IMR-90 (cell line): ENCODE data around the gene TCF4. TPM values are rescaled to one million over a fixed set of nuclear protein-coding genes. Genes with fewer than 3 reads are reported as not detected.

Source experiments
- ATAC-seq: fragments of 200-7000 bp; cut with Tn5 transposase; 2 replicates; pipeline ENCODE4 v1.9.1; 2020; ENCODE audit warnings: low read depth, mild to moderate bottlenecking, moderate library complexity
- BruUV-seq: library from RNA; stranded (reverse); fragments of 400-500 nt; replicated peaks from 2 replicates; lab custom pipeline; 2021; lab: Mats Ljungman, UMichigan
- CTCF ChIA-PET: fragments of 300-600 bp; formaldehyde crosslinking; extraction: SDS; loops from one replicate; lab custom pipeline; 2021; ENCODE audit warnings: antibody characterized with exemption; lab: Yijun Ruan, JAX
- POLR2A ChIA-PET: fragments of 300-600 bp; sonication (Branson Sonifier 250); formaldehyde crosslinking; loops from one replicate; lab custom pipeline; 2022; ENCODE audit warnings: antibody characterized with exemption; ENCODE audit not compliant: unreplicated experiment; lab: Charles Lee
- DNase-seq: peaks from one replicate; pipeline ENCODE4 v3.0.0; 2013
- H2AFZ ChIP-seq: replicated peaks from 2 replicates; pipeline ENCODE3; 2013; ENCODE audit warnings: low read length, mild to moderate bottlenecking; ENCODE audit not compliant: poor library complexity
- H2AK5ac ChIP-seq: 2 replicates; pipeline ENCODE4 v1.6.1; 2013; ENCODE audit warnings: low read depth, low read length, inconsistent platforms
- H2AK9ac ChIP-seq: replicated peaks from 2 replicates; pipeline ENCODE3; 2013; ENCODE audit warnings: mild to moderate bottlenecking, low read depth, low read length, moderate library complexity; ENCODE audit not compliant: poor library complexity
- H2BK120ac ChIP-seq: 2 replicates; pipeline ENCODE4 v1.6.1; 2013; ENCODE audit warnings: low read depth, low read length, inconsistent platforms
- H2BK15ac ChIP-seq: 3 replicates; pipeline ENCODE4 v1.6.1; 2013; ENCODE audit warnings: low read depth, low read length, inconsistent platforms
- H2BK20ac ChIP-seq: 2 replicates; pipeline ENCODE4 v1.6.1; 2013; ENCODE audit warnings: low read depth, mild to moderate bottlenecking, inconsistent platforms, low read length, moderate library complexity
- H2BK5ac ChIP-seq: 2 replicates; pipeline ENCODE4 v1.6.1; 2013; ENCODE audit warnings: mild to moderate bottlenecking, low read depth, low read length, inconsistent platforms; ENCODE audit not compliant: poor library complexity, severe bottlenecking
- H3K14ac ChIP-seq: replicated peaks from 2 replicates; pipeline ENCODE4 v1.6.1; 2013; ENCODE audit warnings: low read depth, low read length, inconsistent platforms
- H3K18ac ChIP-seq: 2 replicates; pipeline ENCODE4 v1.6.1; 2013; ENCODE audit warnings: low read depth, low read length, control low read depth
- H3K23ac ChIP-seq: 2 replicates; pipeline ENCODE4 v1.6.1; 2013; ENCODE audit warnings: low read depth, low read length, inconsistent platforms
- H3K27ac ChIP-seq: 2 replicates; pipeline ENCODE4 v1.5.1; 2013; ENCODE audit warnings: mild to moderate bottlenecking, control low read depth, low read length; ENCODE audit not compliant: insufficient read depth
- H3K27me3 ChIP-seq: 2 replicates; pipeline ENCODE4 v1.6.1; 2013; ENCODE audit warnings: low read length; ENCODE audit not compliant: control insufficient read depth, insufficient read depth
- H3K36me3 ChIP-seq: 2 replicates; pipeline ENCODE4 v1.6.1; 2013; ENCODE audit warnings: low read length, mixed read lengths; ENCODE audit not compliant: control insufficient read depth, insufficient read depth
- H3K4ac ChIP-seq: 2 replicates; pipeline ENCODE4 v1.6.1; 2013; ENCODE audit warnings: low read depth, low read length, inconsistent platforms
- H3K4me1 ChIP-seq: 2 replicates; pipeline ENCODE4 v1.6.1; 2013; ENCODE audit warnings: low read length, mixed read lengths; ENCODE audit not compliant: control insufficient read depth, insufficient read depth
- H3K4me2 ChIP-seq: 2 replicates; pipeline ENCODE4 v1.6.1; 2013; ENCODE audit warnings: low read depth, mild to moderate bottlenecking, control low read depth, low read length, moderate library complexity
- H3K4me3 ChIP-seq: 2 replicates; pipeline ENCODE4 v1.5.1; 2013; ENCODE audit warnings: low read depth, mild to moderate bottlenecking, control low read depth, low read length, moderate library complexity; ENCODE audit not compliant: insufficient read depth
- H3K56ac ChIP-seq: 2 replicates; pipeline ENCODE4 v1.6.1; 2013; ENCODE audit warnings: low read length, inconsistent platforms; ENCODE audit not compliant: insufficient read depth; ENCODE audit errors: extremely low read depth
- H3K79me1 ChIP-seq, 2 experiments: 2 replicates each; pipeline ENCODE4 v1.6.1; 2013; ENCODE audit warnings: low read length in 2 of 2, inconsistent platforms in 1 of 2, low read depth in 1 of 2
- H3K9ac ChIP-seq: 2 replicates; pipeline ENCODE4 v1.6.1; 2013; ENCODE audit warnings: low read depth, low read length, control low read depth
- H3K9me1 ChIP-seq: 2 replicates; pipeline ENCODE4 v1.6.1; 2013; ENCODE audit warnings: low read length, inconsistent platforms; ENCODE audit not compliant: insufficient read depth
- H3K9me3 ChIP-seq: 2 replicates; pipeline ENCODE4 v1.6.1; 2013; ENCODE audit warnings: low read length; ENCODE audit not compliant: control insufficient read depth, insufficient read depth
- H4K20me1 ChIP-seq: 2 replicates; pipeline ENCODE4 v1.6.1; 2013; ENCODE audit warnings: low read length, inconsistent platforms; ENCODE audit not compliant: insufficient read depth
- H4K5ac ChIP-seq: 2 replicates; pipeline ENCODE4 v1.6.1; 2013; ENCODE audit warnings: mild to moderate bottlenecking, low read depth, low read length, control low read depth
- H4K8ac ChIP-seq, 2 experiments: 2 replicates each; pipeline ENCODE4 v1.6.1; 2013; ENCODE audit warnings: low read depth in 2 of 2, low read length in 2 of 2, control low read depth in 1 of 2, inconsistent platforms in 1 of 2
- H4K91ac ChIP-seq: 2 replicates; pipeline ENCODE4 v1.6.1; 2013; ENCODE audit warnings: low read depth, low read length, inconsistent platforms; ENCODE audit not compliant: insufficient read depth
- BHLHE40 ChIP-seq: fragments of 150-350 bp; IDR thresholded peaks from 2 replicates; pipeline ENCODE4 v1.6.1; 2016; ENCODE audit warnings: mild to moderate bottlenecking, low read depth, low read length
- CEBPB ChIP-seq: IDR thresholded peaks from 2 replicates; pipeline ENCODE4 v1.6.1; 2012; ENCODE audit warnings: low read depth, low read length, improper control_type of control experiment
- CHD1 ChIP-seq: IDR thresholded peaks from 2 replicates; pipeline ENCODE4 v1.6.1; 2012; ENCODE audit warnings: low read depth, low read length, improper control_type of control experiment
- CTCF ChIP-seq: conservative IDR thresholded peaks from 2 replicates; pipeline ENCODE4 v1.5.1; 2012; ENCODE audit warnings: mild to moderate bottlenecking, low read depth, low read length, improper control_type of control experiment
- ELK1 ChIP-seq: fragments of 150-350 bp; IDR thresholded peaks from 2 replicates; pipeline ENCODE4 v1.6.1; 2016; ENCODE audit warnings: low read depth, mild to moderate bottlenecking, low read length, moderate library complexity, borderline replicate concordance
- FOS ChIP-seq: fragments of 150-350 bp; IDR thresholded peaks from 2 replicates; pipeline ENCODE4 v1.6.1; 2016; ENCODE audit warnings: low read depth, low read length
- MAFK ChIP-seq: IDR thresholded peaks from 2 replicates; pipeline ENCODE4 v1.6.1; 2012; ENCODE audit warnings: low read depth, low read length, improper control_type of control experiment
- MAZ ChIP-seq: IDR thresholded peaks from 2 replicates; pipeline ENCODE4 v1.6.1; 2012; ENCODE audit warnings: low read depth, mild to moderate bottlenecking, low read length, improper control_type of control experiment, moderate library complexity, borderline replicate concordance
- MXI1 ChIP-seq: IDR thresholded peaks from 2 replicates; pipeline ENCODE4 v1.6.1; 2012; ENCODE audit warnings: low read depth, mild to moderate bottlenecking, low read length, moderate library complexity, borderline replicate concordance
- NFE2L2 ChIP-seq: fragments of 150-350 bp; IDR thresholded peaks from 2 replicates; pipeline ENCODE4 v1.6.1; 2016; ENCODE audit warnings: low read depth, mild to moderate bottlenecking, low read length
- POLR2A ChIP-seq: IDR thresholded peaks from 2 replicates; pipeline ENCODE4 v1.6.1; 2012; ENCODE audit warnings: mild to moderate bottlenecking, low read depth, low read length
- RAD21 ChIP-seq: IDR thresholded peaks from 2 replicates; pipeline ENCODE4 v1.6.1; 2012; ENCODE audit warnings: low read length, improper control_type of control experiment
- RCOR1 ChIP-seq: IDR thresholded peaks from 2 replicates; pipeline ENCODE4 v1.6.1; 2012; ENCODE audit warnings: mild to moderate bottlenecking, low read length, improper control_type of control experiment; ENCODE audit not compliant: insufficient replicate concordance
- RFX5 ChIP-seq: IDR thresholded peaks from 2 replicates; pipeline ENCODE4 v1.8.0; 2012; ENCODE audit warnings: low read depth, mild to moderate bottlenecking, low read length, moderate library complexity
- SMC3 ChIP-seq: fragments of 150-350 bp; IDR thresholded peaks from 2 replicates; pipeline ENCODE4 v1.6.1; 2016; ENCODE audit warnings: low read depth, mild to moderate bottlenecking, antibody characterized with exemption, low read length, moderate library complexity
- USF2 ChIP-seq: fragments of 150-350 bp; IDR thresholded peaks from 2 replicates; pipeline ENCODE4 v1.6.1; 2017; ENCODE audit warnings: mild to moderate bottlenecking, antibody characterized with exemption, low read length, low read depth
- WGBS, 2 experiments: methylation state at CpG; one replicate each; pipeline versions ENCODE4 v1.1.5 to v1.1.7; 2013; ENCODE audit warnings: missing lambda C conversion rate in 2 of 2; ENCODE audit not compliant: insufficient read length in 1 of 2; ENCODE audit errors: extremely low coverage in 2 of 2; 5-methylcytosine and 5-hydroxymethylcytosine counted together
- dilution Hi-C: fragments of 300-500 bp; cut with HindIII; formaldehyde crosslinking; loops from one replicate; pipeline ENCODE4 v1.14.3; 2018; ENCODE audit warnings: low sequenced_read_pairs; ENCODE audit not compliant: unreplicated experiment
- in situ Hi-C: fragments of 300-500 bp; cut with MboI; formaldehyde crosslinking; loops from 3 replicates; pipeline ENCODE4 v1.14.3; 2019; ENCODE audit warnings: low sequenced_read_pairs, inconsistent platforms, mixed read lengths
- intact Hi-C: fragments of 100-400 bp; cut with micrococcal nuclease; formaldehyde crosslinking; loops from 2 replicates; pipeline ENCODE4 v1.10.0; 2022
- polyA plus RNA-seq, 3 experiments: library from polyadenylated mRNA; depleted of rRNA; stranded (reverse); fragments of >200 nt; gene quantifications; 2 replicates each; pipeline ENCODE4 v1.2.3, GENCODE V29; 2012; ENCODE audit warnings: low replicate concordance in 1 of 3
- total RNA-seq: library from RNA; depleted of rRNA; stranded (reverse); fragments of >200 nt; gene quantifications from 2 replicates; pipeline ENCODE4 v1.2.3, GENCODE V29; 2012

The TCF4 gene
- total and polyA plus RNA-seq, 2 of the 4 experiments (the other 2 are of a cell fraction): 30.0 to 87.1 TPM

GRCh38 chr18:55433140-55433539 lies 154.9 kb downstream of the TCF4 start:
- H3K79me1 ChIP-seq: peaks cover 37 to 68% of the 10 kb centered on the region in 2 experiments
- H3K4me1 ChIP-seq: peaks cover 6% of the 10 kb centered on the region
- H3K27ac ChIP-seq: no peak overlapping the region
- H3K4me2 ChIP-seq: no peak overlapping the region
- dilution Hi-C loops: no loop called here
- H3K18ac ChIP-seq: no peak overlapping the region
- H2AK5ac ChIP-seq: no peak overlapping the region
- in situ Hi-C loops: no loop called here
- H3K9me3 ChIP-seq: no peaks in the 10 kb centered on the region
- ChIA-PET POLR2A (no interaction called here), CTCF (no interaction called here)
- no peak overlapping the region for H4K91ac ChIP-seq
- no peak overlapping the region for H2BK15ac ChIP-seq
- no peak overlapping the region for H3K23ac ChIP-seq
- H2AK9ac ChIP-seq: no peak overlapping the region
- intact Hi-C loops: no loop called here
- no peaks in the 10 kb centered on the region for H3K27me3 ChIP-seq
- H3K4me3 ChIP-seq: no peak overlapping the region
- peaks cover 9% of the 10 kb centered on the region; the same call in 1 of the 2 replicates for H4K20me1 ChIP-seq
- no peak overlapping the region for H3K56ac ChIP-seq
- no peak overlapping the region for H2BK20ac ChIP-seq
- DNase-seq (no peak), ATAC-seq (no peak)
- no peak overlapping the region for H2BK120ac ChIP-seq
- H2AFZ ChIP-seq: no peak overlapping the region
- no CpG with 5 or more reads among the region's 2 CpGs for WGBS, 2 experiments
- peaks cover 8% of the 10 kb centered on the region for H3K9me1 ChIP-seq
- H3K36me3 ChIP-seq: no peaks in the 10 kb centered on the region; the same call in 1 of the 2 replicates
- H3K14ac ChIP-seq: no peak overlapping the region
- H3K4ac ChIP-seq: no peak overlapping the region
- H4K8ac ChIP-seq: no peak overlapping the region
- no peak for TF ChIP-seq FOS
- no peak for TF ChIP-seq RCOR1
- TF ChIP-seq ELK1: no peak
- no peak for TF ChIP-seq MAFK
- no peak for TF ChIP-seq SMC3
- TF ChIP-seq BHLHE40: no peak
- TF ChIP-seq CTCF: no peak
- TF ChIP-seq USF2: no peak
- no peak for TF ChIP-seq MXI1
- TF ChIP-seq MAZ: no peak
- no peak for TF ChIP-seq NFE2L2
- TF ChIP-seq RAD21: no peak
- no peak for TF ChIP-seq POLR2A
- no peak for TF ChIP-seq CEBPB
- TF ChIP-seq CHD1: no peak
- no peak for TF ChIP-seq RFX5
- no peak overlapping the region for H4K5ac ChIP-seq
- H2BK5ac ChIP-seq: no peak overlapping the region
- BruUV-seq: no TSS peak
- H3K9ac ChIP-seq: no peak overlapping the region
